Stimulated activated CD4-positive, alpha-beta T cell treated with anti-CD3 and anti-CD28 coated beads, Interleukin-2, amount 100 ng/mL, for 48 hours (primary cell): ENCODE results near the gene COL4A1.
"Not testable (repeated sequence)": the region's sequence is repeated elsewhere in the genome, so short reads cannot be mapped to it uniquely, and the experiment has no call there.

Experiments
- DNase-seq, 2 donors: peaks; one replicate each; pipeline ENCODE4 v3.0.0-alpha.2; 2020

Gene COL4A1

DNA sequence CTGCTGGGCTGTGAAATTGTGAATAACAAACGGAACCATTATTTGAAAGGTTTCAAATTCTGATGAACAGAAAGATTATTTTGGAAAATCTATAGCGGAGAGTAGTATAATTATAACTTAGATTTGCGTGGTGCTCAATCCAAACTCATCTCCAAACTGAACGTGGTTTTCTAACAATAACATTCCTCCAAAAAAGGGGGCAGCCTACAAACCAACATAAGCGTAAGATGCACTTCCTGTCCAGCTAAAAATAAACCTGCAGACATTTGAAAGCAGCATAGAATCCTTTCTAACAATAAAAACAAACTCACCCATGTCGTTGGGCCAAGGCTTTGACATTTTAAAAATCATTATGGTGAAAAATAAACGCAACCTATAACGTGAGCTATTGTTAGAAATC is 178.4 kb downstream of the COL4A1 start:
- DNase-seq: no peak

DNA sequence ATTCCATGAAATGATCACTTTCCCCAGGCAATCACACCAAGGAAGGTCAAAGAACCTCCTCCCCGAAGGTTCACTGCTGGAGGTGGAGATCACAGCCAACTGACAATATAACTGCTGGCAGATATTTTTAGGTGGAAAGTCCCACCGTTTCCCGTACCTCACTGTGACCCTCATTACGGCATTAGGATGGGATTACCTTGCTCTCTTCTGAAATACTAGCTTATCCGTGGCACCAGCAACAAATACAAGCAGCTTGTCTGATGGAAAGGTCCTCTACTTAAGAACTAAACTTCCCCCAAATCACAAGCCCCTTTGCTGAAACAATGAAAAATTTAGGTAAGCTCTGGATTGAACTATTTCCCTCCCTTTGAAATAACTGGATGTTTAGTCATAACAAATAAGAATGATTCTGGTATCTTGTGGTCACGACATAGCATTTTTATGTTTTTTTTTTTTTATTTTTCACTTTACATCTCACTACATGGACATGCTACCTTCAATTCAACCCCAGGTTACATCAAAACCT is 178.9 kb downstream of the COL4A1 start:
- DNase-seq: no peak

GRCh38 chr13:110126391-110126961 is 180.5 kb downstream of the COL4A1 start:
- DNase-seq: no peak

GRCh38 chr13:110125613-110126272 is 181.2 kb downstream of the COL4A1 start:
- DNase-seq: no peak

DNA sequence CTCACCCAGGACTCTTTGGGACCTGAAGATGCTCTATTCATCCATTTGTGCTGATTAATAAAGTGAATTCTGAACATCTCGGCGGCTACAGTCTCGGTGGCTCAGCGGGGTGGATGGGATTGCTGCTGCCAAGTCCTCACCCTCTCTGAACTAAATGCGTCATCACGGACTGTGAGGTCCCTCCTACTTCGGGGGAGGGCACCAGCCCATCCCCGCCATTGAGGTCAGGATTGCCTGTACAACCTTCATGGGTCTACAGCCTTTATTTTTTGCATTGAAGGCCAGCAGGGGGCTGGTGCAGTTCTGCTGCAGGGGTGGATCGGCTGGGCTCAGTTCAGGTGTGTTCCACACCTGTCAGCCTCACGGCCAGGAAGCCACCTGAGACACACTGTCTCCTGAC is 181.8 kb downstream of the COL4A1 start:
- no peak for DNase-seq

GRCh38 chr13:110124201-110124940 is 182.6 kb downstream of the COL4A1 start:
- DNase-seq: no peak

DNA sequence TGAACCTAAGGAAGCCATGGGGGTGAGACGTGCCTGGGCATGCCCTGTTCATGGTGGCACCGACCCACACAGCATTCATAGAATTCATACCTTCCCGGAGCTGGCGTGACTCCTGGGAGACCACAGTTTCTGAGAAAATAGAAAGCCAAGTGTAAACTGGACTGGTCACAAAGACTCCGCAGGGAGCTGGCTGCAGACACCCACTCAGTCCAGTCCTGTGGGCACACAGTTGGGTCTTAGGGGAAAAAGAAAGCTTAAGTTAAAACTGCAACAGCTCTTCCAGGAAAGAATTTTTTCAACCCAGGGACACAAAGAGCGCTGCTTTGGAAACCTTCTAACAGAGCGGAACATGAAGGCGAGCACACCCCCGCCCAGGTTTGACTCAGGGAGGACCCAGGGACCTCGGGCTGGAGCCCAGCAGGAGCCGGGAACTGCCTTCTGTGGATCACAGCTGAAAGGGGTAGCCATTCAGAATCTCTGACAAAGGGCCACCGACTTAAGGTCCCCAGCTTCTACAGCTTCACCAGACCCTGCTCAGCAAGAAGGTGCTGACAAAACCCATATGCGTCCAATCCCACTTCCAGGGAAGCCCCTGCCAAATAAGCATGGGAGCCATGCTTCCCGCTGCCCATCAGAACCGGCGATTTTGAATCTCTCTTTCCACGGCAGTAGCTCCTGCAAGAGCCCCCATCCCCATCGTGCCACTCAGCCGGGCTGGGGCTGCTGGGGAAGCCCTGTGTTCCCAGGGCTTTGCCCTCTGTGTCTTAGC is 183.7 kb downstream of the COL4A1 start:
- no peak for DNase-seq

DNA sequence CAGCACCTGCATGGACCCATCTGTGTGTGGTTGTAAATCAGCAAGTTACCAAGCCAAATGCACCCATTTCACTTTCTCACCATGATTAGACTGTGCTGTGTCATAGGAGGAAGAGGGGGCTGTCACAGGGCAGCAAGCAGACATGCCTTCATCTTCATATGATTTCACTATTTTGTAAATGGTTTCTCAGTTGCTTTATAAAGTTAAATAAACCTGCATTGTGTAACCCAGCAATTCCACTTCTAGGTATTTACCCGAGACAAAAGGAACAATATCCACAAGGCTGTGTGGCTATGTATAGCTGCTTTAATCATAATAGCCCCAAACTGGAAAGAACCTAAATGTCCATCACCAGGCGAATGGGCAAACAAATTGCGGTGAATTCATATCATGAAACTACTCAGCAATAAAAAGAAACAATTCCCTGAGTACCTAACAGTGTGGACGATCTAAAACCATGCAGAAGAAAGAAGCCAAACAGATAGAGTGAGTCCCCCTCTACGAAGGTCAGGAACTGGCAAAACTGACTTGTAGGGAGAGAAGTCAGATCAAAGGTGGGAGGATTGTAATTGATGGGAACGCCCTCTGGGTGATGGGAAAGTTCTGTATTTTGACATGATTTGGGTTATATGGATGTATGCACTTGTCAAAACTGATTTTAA is 185.4 kb downstream of the COL4A1 start:
- DNase-seq: no peak

DNA sequence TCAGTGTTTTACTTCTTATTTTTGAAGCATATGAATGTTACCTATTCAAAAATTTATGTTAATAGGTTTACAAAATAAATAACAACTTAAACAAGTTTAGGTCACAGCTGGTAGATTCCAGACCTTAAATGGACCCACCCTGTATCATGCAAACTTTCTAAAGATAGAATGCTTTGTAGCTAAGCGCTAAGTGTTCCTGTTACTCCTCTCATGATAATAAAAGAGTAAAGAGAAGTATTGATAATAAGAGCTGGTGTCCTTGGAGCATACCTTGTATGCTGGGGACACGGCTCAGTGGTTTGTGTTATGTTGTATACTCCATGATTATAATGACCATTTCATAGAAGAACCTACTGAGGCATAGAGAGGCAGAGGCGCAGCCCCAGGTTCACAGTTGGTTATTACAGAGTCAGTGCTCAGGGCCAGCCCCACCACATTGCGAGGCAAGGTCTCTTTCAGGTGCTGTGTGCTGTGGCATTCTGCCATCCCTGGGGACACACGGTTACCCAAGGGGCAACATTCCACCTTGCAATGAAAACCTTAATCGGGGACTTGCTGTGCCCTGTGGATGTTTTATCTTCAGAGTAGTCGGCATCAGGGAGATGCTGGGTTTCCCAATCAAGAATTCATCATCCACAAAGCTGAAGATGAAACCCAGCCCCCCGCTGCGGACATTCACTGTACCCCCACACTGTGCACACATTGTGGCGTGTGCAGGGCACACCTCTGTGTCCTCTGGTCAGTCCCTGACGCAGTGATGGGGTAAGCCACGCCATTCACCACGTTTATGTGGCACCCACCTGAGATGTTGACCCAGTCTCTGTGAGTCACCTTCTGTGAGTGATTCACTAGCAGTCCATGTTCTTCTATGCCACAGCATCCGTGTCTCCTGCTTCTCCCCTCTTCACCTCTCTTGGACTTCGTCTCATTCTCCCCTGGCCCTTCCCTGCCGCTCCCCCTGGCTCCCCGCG is 186.7 kb downstream of the COL4A1 start:
- DNase-seq: no peak

DNA sequence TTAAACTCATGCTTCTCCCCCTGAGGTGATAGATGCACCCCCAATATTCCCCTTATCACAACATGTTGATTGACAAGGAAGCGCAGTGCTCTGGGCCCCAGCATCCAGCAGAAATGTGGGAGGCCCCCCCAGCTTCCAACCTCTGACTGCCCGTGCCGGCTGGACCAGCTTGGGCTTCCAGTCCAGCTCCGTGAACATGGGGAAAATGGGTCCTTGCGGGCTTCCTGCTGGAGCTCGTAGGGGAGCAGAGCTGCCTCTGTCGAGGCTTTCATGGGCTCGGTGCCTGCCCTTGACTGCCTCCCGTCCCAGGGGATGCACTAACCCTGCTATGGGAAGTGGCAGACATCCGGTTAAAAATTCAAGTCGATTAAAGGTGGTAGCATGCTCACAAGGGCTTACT is 188.9 kb downstream of the COL4A1 start:
- DNase-seq: no peak

GRCh38 chr13:110116072-110116487 is 190.9 kb downstream of the COL4A1 start:
- DNase-seq: peak; percentile 57 to 68

DNA sequence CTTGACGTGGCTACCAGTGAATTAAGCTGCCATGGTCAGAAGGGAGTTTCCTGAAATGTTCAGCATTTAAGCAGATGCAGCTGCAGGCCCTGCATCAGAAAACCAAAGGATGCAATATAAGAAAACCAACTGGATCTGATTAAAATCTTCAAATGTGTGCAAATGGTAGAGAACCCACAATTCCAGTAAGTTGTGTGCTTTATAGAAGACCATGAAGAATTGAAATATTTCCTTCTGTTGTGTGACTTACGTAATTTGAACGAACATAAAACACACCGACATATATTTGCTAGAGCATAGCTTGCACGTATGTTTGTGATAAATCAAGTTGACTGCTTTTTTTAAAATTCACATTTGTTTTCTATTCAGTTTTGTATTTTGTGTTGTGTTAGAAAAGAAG is 191.4 kb downstream of the COL4A1 start:
- DNase-seq: no peak

- no peak for DNase-seq
These were observed 192.6 kb downstream of the COL4A1 start for GRCh38 chr13:110114316-110114715.

DNA sequence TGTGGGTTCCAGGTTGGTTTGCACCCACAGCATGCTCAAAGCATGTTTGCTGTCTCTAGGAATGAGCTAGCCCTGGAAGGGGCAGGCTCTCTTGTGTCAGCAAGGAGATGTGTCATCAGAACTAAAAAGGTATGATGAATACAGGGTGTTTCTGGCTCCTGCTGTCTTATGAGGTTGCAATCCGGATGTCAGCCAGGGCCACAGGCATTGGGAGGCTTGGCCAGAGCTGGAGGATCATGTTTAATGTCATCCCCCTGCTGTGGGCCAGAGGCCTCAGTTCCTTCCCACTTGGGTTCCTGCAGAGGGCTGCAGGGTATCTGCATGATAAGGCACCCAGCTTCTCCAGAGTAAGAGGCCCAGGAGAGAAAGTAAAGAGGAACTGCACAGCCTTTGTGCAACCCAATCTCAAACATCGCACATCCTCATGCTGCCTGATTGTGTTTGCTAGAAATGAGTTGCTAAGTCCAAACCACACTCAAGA is 193.6 kb downstream of the COL4A1 start:
- no peak for DNase-seq

GRCh38 chr13:110112379-110112778 is 194.6 kb downstream of the COL4A1 start:
- DNase-seq: not testable (repeated sequence)

DNA sequence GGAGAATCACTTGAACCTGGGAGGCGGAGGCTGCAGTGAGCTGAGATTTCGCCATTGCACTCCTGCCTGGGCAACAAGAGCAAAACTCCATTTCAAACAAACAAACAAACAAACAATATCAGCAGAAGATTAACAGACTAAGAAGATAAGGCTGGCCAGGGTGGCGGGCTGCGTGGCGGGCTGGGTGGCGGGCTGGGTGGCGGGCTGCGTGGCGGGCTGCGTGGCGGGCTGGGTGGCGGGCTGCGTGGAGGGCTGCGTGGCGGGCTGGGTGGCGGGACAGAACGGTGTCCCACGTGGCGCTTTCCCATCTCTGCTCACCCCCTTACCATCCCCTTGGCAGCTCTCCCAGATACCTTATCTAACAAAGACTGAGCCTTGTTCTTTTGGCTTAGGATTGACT is 196.2 kb downstream of the COL4A1 start:
- no peak for DNase-seq

- DNase-seq: no peak
These were observed 197.0 kb downstream of the COL4A1 start for GRCh38 chr13:110109910-110110309.

GRCh38 chr13:110109140-110109783 is 197.7 kb downstream of the COL4A1 start:
- DNase-seq: no peak

- DNase-seq: no peak
These were observed 198.4 kb downstream of the COL4A1 start for GRCh38 chr13:110108348-110109139.
